ENCODE measurements around the gene KLHL35. TPM values are rescaled to one million over a fixed set of nuclear protein-coding genes. Genes with fewer than 3 reads are reported as not detected.

Gene KLHL35
- total RNA-seq, 1 experiment from 2014 or later: 0.83 TPM

DNA sequence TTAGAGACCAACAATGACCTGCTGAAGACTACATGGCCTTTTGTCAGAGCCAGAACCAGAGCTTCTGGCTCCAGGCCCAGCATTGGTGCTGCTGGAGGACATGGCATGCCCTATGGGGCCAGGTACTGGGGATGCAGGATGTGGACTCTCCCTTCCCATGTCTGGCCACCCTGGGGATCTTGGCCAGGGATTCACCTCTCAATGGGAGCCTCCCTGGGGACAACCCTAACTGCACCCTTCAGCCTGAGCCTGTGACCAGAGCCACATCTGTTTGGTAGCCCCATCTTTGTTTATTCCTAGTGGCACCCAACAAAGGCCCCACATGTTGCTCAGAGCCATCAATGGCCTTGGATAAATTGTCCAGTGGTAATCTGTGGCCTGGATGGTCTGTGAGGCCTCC, 5.8 kb downstream of the KLHL35 start:
- Histone ChIP-seq H3K79me2 (ENCODE audit: insufficient read depth, low read length) (no peaks in the 10 kb centered on the region), H4K91ac (ENCODE audit: insufficient read length, low read depth, low read length) (no peak overlapping the region), H3K27me3 (ENCODE audit: insufficient read depth, low read length) (peaks cover 34% of the 10 kb centered on the region), H3K9me3 (ENCODE audit: control insufficient read depth, low read depth, low read length) (peaks cover 10% of the 10 kb centered on the region), H3K23ac (ENCODE audit: insufficient read length, low read depth, low read length) (no peak overlapping the region), H4K8ac (replicated peaks; ENCODE audit: insufficient read length, low read depth, low read length) (no peak overlapping the region), H2BK120ac (ENCODE audit: low read depth, low read length, poor library complexity, severe bottlenecking) (no peak overlapping the region), H3K79me1 (ENCODE audit: insufficient read depth, low read depth, low read length, poor library complexity, severe bottlenecking) (no peaks in the 10 kb centered on the region), H2AK5ac (ENCODE audit: insufficient read length, low read length) (no peak overlapping the region), H2BK20ac (ENCODE audit: low read depth, low read length, poor library complexity, severe bottlenecking) (no peak overlapping the region), H2BK15ac (ENCODE audit: low read depth, low read length) (no peak overlapping the region), H3K9ac (ENCODE audit: extremely low read depth, insufficient read length, low read length) (no peak overlapping the region), H2BK5ac (ENCODE audit: insufficient read length, low read length) (no peak overlapping the region), H4K5ac (ENCODE audit: insufficient read length, low read depth, low read length) (no peak overlapping the region), H3K4me1 (ENCODE audit: insufficient read depth, low read length) (no peaks in the 10 kb centered on the region), H3K4ac (ENCODE audit: low read depth, low read length) (no peak overlapping the region), H3K56ac (ENCODE audit: insufficient read length, low read depth, low read length) (no peak overlapping the region), H3T11ph (ENCODE audit: low read length) (no peak overlapping the region), H4K20me1 (ENCODE audit: control insufficient read depth, insufficient read depth, insufficient read length) (no peaks in the 10 kb centered on the region), H2AFZ (ENCODE audit: low read length) (no peak overlapping the region), H2BK12ac (ENCODE audit: insufficient read length, low read depth, low read length) (no peak overlapping the region), H3K18ac (ENCODE audit: insufficient read length, low read depth, low read length) (no peak overlapping the region), H3K27ac (ENCODE audit: insufficient read length, low read depth, low read length) (no peak overlapping the region), H3K23me2 (ENCODE audit: insufficient read length, low read depth, low read length, poor library complexity, severe bottlenecking) (peaks cover 6% of the 10 kb centered on the region), H3K14ac (ENCODE audit: insufficient read depth, low read length) (no peak overlapping the region), H3K4me2 (ENCODE audit: insufficient read depth, insufficient read length, low read length) (no peak overlapping the region)
- Mint-ChIP-seq H3K4me1 (peaks cover 19 to 26% of the 10 kb centered on the region in 2 experiments), H3K27ac (no peak overlapping the region; a peak in 1 of 7 replicates), H3K4me3 (no peak overlapping the region), H3K36me3 (ENCODE audit: insufficient read depth in 1 of 3, low read depth in 3 of 3) (peaks cover 10 to 21% (median 14%) of the 10 kb centered on the region in 3 experiments), H3K27me3 (ENCODE audit: low read depth) (peaks cover 43% of the 10 kb centered on the region), H3K9me3 (peaks cover 16 to 24% of the 10 kb centered on the region in 2 experiments)
- DNase-seq: no peak
- TF ChIP-seq, protein P1, sequence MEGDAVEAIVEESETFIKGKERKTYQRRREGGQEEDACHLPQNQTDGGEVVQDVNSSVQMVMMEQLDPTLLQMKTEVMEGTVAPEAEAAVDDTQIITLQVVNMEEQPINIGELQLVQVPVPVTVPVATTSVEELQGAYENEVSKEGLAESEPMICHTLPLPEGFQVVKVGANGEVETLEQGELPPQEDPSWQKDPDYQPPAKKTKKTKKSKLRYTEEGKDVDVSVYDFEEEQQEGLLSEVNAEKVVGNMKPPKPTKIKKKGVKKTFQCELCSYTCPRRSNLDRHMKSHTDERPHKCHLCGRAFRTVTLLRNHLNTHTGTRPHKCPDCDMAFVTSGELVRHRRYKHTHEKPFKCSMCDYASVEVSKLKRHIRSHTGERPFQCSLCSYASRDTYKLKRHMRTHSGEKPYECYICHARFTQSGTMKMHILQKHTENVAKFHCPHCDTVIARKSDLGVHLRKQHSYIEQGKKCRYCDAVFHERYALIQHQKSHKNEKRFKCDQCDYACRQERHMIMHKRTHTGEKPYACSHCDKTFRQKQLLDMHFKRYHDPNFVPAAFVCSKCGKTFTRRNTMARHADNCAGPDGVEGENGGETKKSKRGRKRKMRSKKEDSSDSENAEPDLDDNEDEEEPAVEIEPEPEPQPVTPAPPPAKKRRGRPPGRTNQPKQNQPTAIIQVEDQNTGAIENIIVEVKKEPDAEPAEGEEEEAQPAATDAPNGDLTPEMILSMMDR (conservative IDR thresholded peaks at IDR 0.05): no peak
